Fibroblast of skin of scalp (primary cell): Measurements from ENCODE around the gene PLG.
"Not testable (repeated sequence)": the region's sequence is repeated elsewhere in the genome, so short reads cannot be mapped to it uniquely, and the experiment has no call there.

Experiments
- DNase-seq: peaks from one replicate; pipeline ENCODE4 v3.0.0-alpha.2; 2013

Gene PLG

GRCh38 chr6:160779095-160779494, 77.1 kb downstream of the PLG start:
- DNase-seq: not testable (repeated sequence)

DNA sequence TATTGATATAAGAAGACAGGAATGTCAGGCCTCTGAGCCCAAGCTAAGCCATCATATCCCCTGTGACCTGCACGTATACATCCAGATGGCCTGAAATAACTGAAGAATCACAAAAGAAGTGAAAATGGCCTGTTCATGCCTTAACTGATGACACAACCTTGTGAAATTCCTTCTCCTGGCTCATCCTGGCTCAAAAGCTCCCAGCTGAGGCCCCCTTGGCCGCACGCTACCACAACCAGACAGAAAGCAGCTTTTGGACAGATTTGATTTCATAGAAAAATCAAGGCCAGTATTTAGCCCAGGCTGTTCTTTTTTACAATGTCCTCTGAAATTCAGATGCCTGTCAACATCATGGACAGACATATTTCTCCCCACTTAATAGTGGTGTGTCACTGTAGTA, 78.6 kb downstream of the PLG start:
- not testable (repeated sequence) for DNase-seq

DNA sequence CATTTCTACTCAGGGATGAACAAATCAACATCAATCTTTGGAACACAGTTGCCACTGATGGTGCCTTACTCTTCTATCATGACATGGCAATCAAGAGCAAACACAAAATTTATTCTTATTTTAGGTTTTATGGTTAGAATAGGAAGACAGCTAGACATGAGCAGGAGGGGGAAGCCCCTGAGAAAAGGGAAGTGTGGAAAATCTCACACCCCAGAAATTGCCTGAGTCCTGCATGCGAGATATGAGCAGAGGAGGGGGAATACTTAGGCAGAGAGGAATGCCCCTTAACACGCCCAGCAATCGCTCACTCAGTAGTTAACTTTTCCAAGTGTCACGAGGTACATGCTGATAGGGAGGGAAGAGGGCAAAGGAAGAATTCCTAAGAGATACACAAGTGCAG, 79.3 kb downstream of the PLG start:
- no peak for DNase-seq

DNA sequence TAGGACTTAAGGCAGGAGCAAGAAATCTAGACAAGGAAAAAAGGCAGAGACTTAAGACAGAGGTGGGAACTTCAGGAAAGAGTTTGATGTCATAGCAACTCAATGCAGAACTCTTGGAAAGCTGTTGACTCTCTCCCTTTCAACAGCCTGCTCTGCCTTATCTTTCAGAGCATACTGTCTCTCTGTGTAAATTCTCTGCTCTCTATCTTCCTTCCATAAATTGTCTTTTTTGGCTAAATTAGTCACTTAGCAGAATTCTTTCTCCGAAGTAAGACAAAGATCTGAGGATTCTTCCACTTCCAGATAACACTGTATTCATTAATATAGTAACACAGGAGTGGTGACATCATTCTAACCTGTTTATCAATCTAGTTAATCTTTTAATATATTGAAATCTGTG, 80.2 kb downstream of the PLG start:
- no peak for DNase-seq

- no peak for DNase-seq
Observed at GRCh38 chr6:160783741-160784140, 81.7 kb downstream of the PLG start.

- DNase-seq: not testable (repeated sequence)
Observed at GRCh38 chr6:160788126-160788525, 86.1 kb downstream of the PLG start.

DNA sequence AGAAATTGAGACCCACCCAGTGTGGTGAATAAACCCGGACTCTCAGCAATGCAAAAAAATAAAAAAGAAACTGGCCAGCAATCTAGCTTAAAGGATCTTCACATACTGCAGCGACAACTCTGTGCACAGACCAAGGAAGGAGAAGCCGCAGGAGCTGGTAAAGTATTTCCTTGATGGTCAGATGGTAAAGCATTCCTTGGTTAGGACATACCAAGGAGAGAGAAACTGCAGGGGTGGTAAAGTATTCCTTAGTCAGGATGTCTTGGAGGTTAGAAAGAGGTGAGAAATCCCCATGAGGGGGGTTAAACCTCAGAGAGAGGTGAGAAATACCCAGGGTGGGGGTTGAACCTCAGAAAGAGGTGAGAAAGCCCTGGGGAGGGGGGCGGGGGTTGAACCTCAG, 86.8 kb downstream of the PLG start:
- no peak for DNase-seq

DNA sequence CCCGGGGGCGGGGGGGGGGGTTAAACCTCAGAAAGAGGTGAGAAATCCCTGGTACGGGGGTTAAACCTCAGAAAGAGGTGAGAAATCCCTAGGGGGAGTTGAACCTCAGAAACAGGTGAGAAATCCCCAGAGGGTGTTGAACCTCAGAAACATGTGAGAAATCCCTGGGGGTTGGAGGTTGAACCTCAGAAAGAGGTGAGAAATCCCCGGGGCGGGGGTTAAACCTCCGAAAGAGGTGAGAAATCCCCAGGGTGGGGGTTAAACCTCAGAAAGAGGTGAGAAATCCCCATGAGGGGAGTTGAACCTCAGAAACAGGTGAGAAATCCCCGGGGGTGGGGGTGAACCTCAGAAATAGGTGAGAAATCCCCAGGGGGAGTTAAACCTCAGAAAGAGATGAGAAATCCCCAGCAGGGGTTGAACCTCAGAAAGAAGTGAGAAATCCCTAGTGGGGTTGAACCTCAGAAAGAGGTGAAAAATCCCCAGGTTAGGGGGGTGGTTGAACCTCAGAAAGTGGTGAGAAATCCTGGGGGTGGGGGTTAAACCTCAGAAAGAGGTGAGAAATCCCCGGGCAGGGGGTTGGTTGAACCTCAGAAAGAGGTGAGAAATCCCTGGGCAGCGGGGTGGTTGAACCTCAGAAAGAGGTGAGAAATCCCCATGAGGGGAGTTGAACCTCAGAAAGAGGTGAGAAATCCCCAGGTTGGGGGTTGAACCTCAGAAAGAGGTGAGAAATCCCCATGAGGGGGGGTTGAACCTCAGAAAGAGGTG, 87.4 kb downstream of the PLG start:
- DNase-seq: no peak

- DNase-seq: no peak
Observed at GRCh38 chr6:160790028-160790792, 88.2 kb downstream of the PLG start.

GRCh38 chr6:160791459-160791858, 89.4 kb downstream of the PLG start:
- no peak for DNase-seq

GRCh38 chr6:160791981-160792418, 90.0 kb downstream of the PLG start:
- DNase-seq: no peak

GRCh38 chr6:160792708-160793107, 90.7 kb downstream of the PLG start:
- DNase-seq: no peak

DNA sequence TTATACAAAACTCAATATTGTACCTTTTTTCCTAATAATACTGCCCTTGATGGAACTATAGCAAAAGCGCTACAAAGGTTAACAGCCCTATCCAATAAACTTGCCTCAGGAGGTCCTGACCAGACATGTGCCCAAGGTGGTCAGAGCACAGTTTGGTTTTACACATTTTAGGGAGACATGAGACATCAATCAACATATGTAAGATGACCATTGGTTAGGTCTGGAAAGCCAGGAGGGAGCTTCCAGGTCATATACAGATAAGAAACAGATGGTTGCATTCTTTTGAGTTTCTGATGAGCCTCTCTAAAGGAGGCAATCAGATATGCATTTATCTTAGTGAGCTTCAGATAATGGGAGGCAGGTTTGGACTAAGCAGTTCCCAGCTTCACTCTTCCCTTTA, 91.6 kb downstream of the PLG start:
- no peak for DNase-seq

DNA sequence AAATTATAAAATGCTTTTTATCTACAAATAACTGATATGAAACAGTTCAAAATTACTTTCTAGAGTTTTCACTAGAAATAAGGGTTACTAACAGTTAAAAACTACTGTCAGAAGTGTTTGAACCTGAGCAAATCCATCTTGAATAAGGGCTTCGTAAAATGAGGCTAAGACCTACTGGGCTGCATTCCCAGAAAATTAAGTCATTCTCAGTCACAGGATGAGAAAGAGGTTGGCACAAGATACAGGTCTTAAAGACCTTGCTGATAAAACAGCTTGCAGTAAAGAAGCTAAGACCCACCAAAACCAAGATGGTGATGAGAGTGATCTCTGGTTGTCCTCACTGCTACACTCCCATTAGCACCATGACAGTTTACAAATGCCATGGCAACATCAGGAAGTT, 93.7 kb downstream of the PLG start:
- no peak for DNase-seq

DNA sequence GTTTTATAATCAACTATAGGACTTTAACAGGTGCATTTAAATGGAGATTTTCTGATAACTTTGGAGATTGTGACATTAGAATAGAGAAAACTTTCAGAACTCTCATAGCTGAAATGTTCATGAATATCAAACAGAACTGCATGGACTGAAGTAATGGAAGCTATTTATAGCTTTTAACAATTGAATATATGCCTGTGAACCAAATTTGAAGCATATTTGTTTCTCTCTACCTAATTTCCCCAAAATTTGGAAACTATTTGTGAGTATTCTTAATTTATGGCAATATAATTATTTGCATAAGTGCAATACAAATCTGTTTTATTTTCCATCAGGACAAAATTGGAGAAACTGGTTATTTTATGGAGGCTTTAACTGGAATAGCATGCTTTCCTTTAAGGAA, 96.6 kb downstream of the PLG start:
- DNase-seq: no peak

GRCh38 chr6:160799801-160800506, 97.9 kb downstream of the PLG start:
- no peak for DNase-seq

DNA sequence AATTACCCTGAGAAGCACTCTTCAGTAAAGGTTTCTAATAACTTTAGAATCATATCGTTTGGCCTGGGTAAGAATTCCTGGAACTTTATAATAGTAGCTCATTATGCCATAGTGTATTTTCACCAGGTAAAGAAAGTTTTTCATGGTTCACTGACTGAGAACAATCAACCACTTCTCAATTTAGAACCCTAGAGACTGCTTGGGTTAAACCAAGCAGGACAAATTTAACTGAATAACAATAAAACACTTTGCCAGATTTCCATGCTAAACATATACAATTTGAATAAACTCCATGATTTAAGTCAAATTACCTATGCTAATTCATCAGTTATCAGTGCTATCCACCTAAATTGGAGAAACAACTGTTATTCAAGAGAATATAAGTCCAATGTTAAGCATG, 99.4 kb downstream of the PLG start:
- no peak for DNase-seq

DNA sequence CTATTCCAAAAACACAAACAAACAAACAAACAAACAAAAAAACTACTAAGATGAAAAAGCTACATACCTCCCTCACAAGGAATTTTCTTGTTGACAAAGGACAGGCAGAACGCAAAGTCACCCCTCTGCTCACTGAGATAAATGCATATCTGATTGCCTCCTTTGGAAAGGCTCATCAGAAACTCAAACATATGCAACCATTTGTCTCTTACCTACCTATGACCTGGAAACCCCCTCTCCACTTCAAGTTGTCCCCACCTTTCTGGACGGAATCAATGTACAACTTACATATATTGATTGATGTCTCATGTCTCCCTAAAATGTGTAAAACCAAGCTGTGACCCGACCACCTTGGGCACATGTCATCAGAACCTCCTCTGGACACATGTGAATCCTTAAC, 100.0 kb downstream of the PLG start:
- DNase-seq: not testable (repeated sequence)
